HL-60/S4 treated with phorbol 12-myristate 13-acetate at 8.2 ng/mL for 4 days and 3 days (cell line): Measurements from ENCODE around the gene ECSCR.
"Not testable (repeated sequence)": the region's sequence is repeated elsewhere in the genome, so short reads cannot be mapped to it uniquely, and the experiment has no call there.

Source experiments
- in situ Hi-C: fragments of 300-500 bp; cut with MboI; formaldehyde crosslinking; loops from 2 replicates; pipeline ENCODE4 v1.15.0; 2022; ENCODE audit warnings: low sequenced_read_pairs

The ECSCR gene

DNA sequence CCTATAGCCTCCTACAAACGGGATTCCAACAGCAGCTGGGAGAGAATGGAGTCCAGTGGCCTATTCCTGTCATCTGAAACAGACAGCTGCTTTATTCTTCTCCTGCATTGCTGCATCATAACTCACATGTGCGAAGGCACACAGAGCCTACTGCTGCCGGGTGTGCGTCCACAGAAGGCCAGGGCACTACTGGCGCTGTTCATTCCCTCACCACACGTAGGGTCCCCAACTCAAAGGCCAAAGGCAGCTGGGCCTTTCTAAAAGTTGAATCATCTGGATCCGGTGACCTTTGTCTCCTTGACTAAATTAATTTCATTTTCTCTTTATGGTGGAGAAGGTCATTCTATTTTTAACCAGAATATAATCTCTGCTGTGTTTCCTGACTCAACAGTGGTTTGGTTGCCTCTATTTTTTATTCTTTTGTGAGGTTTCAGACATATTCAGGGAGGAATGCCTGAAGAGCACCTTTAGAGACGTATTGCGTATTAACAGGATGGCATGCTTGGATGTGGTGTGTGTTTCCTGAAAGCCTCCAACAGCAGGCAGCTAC is 47.9 kb downstream of the ECSCR start:
- in situ Hi-C loops: no loop called here

DNA sequence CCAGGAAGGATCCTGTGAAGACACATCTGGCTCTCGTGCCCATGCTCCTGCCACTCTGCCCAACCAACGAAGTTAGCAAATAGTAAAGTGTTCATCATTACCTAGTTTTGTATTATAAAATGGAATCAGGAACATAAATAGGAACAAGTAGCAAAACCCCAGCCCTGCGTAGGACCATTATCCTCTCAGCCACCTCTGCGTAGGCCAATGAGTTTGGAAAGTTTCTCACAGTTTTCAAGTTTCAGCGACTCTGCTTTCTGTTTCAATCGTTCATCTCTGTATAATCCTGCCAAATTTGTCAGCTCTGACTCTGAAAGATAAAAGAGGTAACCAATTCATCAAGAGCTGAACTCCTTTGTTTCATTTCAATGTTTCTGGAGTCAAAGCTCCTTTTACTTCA is 48.6 kb downstream of the ECSCR start:
- in situ Hi-C loops: no loop called here

DNA sequence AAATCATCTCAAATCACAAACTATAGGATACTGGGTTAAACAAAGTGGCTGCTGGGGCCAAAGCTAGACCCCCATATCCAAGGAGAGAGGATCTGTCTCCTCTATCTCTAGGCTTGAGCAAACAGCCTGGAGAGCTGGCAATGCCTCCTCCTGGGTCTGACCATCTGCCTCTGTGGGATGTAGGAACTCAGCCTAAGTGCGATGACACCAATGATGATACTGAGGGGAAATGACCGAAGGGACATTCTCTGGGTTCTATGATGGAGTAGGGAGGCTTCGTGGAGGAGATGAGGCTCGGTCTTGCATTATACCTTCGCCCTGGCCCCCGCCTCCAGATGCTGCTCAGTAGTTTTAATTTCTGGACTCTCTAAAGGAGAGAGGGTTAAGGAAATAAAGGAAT is 49.4 kb downstream of the ECSCR start:
- in situ Hi-C loops: no loop called here

DNA sequence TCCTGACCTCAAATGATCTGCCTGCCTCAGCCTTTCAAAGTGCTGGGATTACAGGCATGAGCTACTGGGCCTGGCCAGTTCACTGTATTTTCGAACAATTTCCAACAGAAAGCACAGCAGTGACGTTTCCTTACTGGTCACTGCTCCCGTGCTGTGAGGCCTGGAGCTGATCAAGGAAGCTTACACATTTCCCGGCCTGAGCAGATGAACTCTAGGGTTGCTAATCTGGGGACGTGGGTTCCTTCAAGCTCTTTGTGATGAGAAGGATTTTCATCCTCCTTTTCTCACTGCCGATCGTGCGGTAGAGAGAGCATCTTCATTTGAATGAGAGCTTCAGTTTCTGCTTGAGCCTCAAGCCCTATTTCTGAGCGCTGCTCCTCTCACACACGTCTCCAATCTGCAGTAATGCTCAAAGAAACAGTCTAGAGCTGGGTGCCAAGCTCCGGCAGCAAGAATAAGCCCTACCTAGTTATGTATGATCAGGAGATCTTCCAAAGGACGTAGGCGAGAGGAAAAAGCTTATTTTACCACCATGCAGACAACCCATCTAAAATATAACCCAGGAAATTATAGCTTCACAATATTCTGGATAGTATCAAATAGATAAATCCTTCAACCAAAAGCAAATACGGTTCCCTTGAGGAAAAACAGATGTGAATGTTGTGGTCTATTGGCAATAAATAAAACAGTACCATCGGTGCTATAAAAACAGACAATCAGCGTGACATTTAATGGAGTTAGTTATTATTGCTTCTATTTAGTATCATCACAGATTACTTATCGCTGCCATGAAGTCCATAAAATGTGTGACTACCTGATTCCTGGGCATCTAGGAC is 51.3 kb downstream of the ECSCR start:
- in situ Hi-C loops: no loop called here

DNA sequence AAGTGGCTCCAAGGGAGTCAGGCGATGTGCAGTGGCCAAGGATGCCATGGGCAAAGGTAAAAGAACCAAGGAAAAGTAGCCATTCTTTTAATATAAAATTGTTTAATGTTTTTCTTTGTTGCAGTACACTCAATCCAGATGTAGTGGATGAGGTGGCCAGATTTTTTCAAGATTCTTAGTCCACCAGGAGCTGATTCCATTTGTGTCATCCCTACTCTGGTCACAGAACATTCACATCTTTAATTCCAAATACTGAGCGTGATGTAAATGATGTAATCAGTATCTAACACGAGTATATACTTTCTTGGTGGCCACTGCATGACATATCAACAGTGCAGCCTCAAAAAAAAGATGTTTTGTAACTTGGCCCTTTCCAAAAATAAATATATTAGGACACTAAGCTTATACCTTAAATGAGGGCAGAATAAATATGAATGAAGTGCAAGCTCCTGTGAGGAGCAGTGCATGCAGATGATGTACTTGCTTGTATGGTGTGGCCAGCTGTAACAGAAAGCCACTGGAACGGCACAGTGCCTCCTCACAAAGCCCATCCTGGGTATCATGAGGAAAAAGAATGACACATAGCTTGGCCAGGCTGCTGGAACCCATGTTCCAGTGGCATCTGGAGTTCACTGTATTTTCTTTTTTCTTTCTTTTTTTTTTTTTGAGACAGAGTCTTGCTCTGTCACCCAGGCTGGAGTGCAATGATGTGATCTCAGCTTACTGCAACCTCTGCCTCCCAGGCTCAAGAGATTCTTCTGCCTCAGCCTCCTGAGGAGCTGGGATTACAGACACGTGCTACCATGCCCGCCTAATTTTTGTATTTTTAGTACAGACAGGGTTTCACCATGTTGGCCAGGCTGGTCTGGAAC is 52.2 kb downstream of the ECSCR start:
- in situ Hi-C loops: no loop called here

DNA sequence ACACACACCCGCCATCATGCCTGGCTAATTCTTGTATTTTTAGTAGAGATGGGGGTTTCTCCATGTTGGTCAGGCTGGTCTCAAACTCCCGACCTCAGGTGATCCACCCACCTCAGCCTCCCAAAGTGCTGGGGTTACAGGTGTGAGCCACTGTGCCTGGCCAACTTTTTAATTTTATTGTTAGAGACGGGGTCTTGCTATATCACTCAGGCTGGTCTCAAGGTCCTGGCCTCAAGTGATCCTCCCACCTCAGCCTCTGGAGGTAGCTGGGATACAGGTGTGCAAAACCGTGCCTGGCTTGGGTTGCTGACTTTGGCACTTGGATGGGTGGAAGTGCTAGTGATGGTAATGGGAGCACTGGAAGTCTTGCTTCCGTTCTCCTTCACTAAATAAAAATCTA is 53.4 kb downstream of the ECSCR start:
- in situ Hi-C loops: not testable (repeated sequence)

DNA sequence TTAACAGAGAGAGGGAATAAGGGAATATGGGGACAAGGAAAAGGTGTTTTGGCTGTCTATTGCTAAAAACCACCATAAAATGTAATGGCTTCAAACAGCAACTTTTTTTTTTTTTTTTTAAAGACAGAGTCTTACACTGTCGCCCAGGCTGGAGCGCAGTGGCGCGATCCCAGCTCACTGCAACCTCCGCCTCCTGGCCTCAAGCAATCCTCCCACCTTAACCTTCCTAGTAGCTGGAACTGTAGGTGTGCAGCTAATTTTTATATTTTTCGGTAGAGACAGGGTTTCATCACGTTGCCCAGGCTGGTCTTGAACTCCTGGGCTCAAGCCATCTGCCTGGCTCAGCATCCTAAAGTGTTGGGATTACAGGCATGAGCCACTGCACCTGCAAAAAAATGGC is 54.4 kb downstream of the ECSCR start:
- in situ Hi-C loops: no loop called here

DNA sequence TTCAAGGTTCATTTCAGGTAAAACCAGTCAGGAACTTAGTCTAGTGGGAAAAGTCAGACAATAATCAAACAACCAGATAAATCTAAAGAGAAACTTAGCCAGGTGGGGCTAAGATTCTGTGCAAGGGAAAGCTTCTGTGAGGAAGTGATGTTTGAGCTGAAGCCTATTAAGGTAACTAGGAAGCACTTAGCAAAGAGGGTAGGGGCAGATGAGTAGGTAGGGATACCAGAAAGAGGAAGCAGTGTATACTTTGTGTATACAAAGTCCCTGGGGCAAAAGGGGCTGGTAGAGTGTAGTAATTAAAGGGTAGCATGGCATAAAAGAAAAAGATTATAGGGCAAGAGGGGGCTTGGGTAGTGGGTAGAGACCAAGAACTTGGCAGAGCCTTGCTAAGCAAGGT is 55.0 kb downstream of the ECSCR start:
- in situ Hi-C loops: no loop called here

DNA sequence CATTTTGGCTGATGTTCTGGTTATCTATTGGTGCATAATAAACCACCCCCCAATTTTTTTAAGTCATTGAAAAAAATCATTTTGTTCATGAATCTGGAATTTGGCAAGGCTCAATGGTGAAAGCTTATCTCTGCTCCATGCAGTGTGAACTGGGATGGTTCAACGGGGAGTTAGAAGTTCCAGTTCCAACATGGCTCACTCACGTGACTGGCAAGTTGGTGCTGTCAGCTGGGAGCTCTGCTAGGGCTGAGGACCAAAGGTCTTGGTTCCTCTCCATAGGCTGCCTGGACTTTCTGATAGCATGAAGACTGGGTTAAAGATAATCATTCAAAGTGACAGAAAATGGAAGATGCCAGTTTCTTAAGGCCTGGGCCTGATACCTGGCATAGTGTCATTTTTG is 55.6 kb downstream of the ECSCR start:
- in situ Hi-C loops: no loop called here

DNA sequence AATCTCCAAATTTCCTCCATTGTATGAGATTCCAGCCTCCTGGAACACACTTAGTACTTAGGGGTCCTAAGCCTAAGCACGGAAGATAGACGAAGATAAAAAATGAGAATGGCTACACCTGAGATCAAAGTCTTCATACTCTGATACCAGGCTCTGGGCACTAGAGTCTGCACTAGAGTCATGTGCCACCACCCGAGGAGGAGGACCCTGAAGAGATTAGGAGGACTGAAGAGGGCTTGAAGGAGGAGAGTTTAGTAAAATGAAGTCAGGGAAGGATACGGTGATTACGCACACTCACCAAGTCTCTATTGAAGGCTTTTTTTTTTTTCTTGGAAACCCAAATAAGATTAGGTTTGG is 58.1 kb downstream of the ECSCR start:
- in situ Hi-C loops: no loop called here

DNA sequence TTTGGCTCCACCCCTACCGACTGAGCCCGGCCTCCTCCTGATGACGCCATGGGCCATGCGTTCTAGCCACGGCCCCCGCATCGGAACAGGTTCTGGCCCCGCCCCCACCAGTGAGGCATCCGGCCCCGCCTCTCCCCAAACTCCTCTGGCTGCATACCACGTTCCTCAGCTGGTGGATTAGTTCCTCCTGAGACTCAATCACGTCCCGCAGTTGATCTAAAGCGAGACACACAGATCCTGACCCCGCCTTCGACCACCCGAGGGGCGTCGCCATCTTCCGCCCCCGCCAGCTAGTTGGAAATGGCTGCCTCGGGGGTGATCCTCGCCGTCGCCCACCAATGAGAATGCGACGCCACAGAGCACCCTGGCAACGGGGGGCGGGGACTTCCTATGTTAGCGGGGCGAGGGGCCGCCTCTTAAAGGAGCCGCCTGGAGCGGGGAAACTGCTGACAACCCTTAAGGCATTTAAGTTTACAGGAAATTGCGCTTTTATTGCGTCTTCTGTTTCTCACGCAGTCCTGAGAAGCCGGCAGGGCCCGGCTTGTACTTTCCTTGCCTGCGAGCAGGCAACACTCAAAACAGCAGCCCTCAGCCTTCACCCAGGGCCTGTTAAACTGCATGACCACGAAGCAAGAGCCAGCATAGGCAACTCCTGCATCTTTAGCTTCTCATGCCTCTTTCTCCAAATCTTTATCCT is 58.6 kb downstream of the ECSCR start, which contains the start of gene SPATA24:
Gene SPATA24 (minus strand): TSS at position 303 of the 697 bp plus-strand sequence. CDS start 29 bp downstream, at position 274.
- in situ Hi-C loops: no loop called here

DNA sequence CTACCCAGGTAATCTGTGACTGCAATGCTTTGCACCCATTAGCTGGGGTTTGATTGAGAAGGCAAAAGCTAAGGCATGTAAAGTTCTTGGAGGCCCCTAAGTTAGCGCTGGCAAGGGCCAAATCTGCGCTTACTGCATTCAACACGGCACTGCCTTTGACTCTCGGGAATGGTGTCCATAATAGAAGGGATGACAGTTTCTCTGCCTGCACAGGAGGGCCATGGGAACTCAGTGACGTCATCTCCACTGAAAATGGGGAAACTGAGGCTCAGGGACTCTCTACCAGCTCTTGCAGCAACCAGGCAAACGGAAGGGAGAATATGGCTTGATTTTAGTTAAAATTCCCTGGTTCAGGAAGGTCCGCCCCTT is 59.1 kb downstream of the ECSCR start:
- in situ Hi-C loops: no loop called here

DNA sequence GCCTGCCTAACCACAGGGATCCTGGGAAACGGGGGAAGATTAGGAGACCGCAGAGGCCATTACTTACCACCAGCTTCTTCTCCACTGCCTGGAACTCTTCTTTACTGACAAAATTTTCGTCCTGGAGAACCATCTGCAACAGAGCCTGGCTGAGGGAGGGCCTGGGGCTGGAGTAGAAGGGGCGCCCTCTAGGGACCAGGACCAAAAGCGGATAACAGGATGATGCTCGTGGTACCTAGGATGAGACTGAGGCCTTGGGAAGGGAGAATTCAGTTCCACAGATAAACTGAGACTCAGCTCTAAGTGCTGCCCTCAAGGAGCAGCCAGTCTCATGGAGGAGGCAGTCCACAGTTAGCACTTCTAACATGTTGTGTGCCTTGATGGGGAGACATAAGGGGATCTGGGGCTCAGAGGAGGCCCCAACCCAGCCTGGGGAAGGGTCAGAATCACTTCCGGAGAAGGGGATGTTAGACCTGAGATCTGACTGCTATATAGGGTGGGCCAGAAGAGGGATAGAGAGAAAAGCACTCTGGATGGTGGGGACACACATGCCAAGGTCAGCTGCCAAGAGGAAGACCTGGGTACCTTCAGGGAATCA is 59.9 kb downstream of the ECSCR start:
- in situ Hi-C loops: no loop called here

DNA sequence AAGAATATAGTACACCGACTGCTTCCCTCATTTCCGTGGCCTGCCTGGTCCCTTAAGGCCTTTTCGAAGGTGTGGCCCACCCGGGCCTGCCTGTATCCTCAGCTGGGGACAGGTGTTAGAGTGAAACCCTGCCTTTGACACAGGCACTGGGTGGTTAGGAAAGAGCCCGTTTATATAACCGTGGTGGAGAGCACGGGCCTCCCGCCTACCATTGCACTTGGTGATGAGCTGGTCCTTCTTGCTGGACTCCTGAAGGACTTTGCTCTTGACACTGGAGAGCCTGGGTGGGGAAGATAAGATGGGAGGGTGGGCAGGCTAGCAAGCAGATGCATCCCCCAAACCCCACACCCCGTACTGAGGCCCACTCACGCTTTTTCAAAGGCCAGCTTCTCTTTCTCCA is 61.0 kb downstream of the ECSCR start:
- in situ Hi-C loops: no loop called here

DNA sequence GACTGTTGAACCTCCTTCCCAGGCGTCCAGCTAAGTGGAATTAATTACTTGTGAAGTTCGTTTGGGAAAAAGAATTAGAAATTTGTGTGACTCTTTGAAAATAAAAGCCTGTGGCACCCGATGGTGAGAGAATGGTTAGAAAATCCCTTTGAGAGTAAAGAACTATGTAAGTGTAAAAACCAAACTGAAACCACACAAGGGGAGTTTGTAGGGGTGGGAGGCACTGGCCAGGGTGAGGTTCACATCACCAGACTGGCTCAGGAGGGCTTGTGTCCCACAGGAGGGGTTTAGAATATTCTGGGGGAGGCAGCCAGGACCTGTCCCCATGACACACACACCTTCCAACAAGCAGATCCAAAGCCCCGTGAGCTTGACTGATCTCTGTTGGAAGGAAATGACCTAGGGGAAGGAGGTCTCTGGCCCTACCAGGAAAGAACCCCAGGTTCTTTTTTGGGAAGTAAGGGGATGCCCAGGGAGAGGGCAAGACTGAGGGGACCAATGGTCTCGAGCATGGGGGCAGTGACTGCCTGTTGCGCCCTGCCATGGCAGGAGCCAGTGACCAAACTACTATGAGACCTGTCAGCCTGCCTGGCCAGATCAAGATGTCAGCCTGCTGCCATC is 62.9 kb downstream of the ECSCR start:
- in situ Hi-C loops: no loop called here
